OCI-M1 (cell line): ENCODE data around the gene MORN1.
A peak's percentile ranks its signal among the peaks of the same experiment; 100 is the strongest.

Experiments used
- DNase-seq: peaks from one replicate; lab custom pipeline; 2025; lab: John Stamatoyannopoulos, UW

Gene MORN1

DNA sequence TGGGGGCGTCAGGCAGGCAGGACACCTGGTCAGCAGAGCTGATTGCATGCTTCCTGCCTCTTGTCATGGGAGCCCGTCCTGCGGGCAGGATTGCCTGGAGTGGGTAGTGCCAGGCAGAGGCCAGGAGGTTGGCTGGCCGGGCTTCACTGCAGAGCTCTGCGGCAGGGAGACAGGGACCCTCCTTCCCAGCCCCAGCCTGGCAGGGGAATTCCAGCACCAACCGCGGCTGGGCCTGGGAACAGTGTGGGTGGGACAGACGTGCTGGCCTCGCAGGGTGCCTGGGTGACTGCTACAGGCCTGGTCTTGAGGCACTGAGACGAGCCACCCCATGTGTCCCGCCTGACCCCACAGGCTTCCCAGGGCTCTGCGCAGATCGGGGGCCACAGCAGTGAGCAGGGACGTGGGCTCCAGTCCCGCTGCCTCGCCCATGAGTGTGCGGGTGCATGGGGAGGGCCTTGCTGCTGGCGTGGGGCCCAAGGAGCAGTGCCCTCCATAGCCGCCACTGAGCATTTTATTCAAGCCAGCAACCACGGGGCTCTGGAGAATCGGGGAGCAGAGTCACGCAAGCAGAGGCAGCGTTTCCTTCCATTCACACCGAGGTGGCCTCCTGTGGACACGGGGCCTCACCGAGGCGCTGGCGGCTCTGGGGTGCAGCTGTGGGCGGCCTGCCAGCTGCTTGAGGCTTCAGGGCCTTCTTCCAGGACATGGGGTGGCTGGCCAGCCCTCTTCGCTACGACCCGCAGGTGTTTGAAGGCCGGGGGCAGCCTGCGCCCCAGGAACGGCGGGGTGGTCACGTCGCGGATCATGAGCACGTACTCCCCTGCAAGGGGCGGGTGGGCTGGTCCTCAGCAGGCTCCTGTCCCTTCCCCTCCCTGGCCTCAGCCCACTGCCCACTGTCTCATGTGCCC is 70.3 kb downstream of the MORN1 start:
- DNase-seq, result no peak

- no peak for DNase-seq
These were observed 71.3 kb downstream of the MORN1 start for GRCh38 chr1:2320006-2320405.

- DNase-seq, result no peak
These were observed 72.1 kb downstream of the MORN1 start for GRCh38 chr1:2319291-2319690.

- no peak for DNase-seq
These were observed 72.8 kb downstream of the MORN1 start for GRCh38 chr1:2318314-2319278.

DNA sequence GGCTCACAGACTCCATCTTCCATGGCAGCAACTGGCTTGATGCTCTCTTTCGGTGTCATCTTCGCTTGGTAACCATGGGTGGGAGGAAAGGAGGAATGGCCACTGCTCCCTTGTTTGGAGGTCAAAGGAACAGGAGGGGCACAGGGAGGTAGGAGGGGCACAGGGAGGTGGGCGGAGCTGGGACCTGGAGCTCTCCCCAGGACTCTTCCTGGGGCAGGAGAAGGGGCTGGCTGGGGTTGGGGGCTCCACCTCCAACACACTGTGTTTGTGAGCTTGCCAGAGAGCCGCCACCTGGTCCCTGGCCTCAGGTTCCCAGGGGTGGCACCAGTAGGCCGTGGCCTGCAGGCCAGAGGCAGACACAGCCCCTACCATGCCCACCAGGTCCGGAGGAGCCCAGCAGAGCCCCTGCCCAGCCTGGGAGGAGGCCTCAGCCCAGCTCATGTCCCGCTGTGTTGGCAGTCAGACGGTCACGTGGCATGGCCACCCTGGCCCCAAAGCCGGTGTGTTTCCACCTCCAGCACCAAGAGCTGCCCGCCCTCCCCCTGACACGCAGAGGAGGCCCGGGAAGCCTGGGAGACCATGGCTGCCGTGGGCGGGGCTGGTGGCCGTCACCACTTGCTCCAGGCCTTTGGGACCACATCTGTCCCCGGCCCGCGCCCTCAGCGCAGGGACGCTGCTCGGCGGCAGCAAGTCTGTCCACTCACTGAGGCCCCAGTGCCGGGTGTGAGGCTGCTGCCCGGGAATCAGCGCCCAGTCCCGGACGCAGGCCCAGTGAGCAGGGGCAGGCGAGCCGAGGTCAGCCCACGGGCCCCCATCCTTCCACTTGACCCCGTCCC is 73.9 kb downstream of the MORN1 start:
- no peak for DNase-seq

DNA sequence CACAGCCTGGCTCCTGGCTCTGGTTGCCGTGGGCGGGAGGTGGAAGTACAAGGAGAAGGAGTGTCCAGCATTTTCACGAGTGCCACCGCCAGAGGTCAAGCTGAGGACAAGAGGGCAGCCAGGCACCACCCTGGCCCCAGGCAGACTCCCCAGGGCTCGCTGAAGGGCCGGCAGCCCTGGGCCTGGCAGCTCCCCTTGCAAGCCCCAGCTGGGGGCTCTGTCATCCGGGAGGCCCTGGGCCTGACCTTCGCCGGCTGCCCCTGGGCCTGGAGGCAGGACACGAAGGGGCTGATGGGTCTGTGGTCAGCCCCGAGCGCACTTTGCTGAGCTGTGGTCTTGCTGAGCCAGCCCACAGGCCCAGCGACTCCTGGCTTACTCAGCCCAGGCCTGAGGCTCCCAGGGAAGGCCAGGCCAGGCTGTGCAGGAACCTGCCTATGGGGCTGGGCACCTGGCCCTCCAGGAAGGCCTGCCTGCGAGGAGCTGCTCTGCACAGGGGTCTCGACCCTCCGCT is 74.8 kb downstream of the MORN1 start:
- peak; percentile 16 for DNase-seq

- no peak for DNase-seq
These were observed 75.5 kb downstream of the MORN1 start for GRCh38 chr1:2315674-2316450.

GRCh38 chr1:2314803-2315673 is 76.3 kb downstream of the MORN1 start:
- DNase-seq, result peak; percentile 45

GRCh38 chr1:2314273-2314802 is 77.0 kb downstream of the MORN1 start:
- DNase-seq, result peak; percentile 43

DNA sequence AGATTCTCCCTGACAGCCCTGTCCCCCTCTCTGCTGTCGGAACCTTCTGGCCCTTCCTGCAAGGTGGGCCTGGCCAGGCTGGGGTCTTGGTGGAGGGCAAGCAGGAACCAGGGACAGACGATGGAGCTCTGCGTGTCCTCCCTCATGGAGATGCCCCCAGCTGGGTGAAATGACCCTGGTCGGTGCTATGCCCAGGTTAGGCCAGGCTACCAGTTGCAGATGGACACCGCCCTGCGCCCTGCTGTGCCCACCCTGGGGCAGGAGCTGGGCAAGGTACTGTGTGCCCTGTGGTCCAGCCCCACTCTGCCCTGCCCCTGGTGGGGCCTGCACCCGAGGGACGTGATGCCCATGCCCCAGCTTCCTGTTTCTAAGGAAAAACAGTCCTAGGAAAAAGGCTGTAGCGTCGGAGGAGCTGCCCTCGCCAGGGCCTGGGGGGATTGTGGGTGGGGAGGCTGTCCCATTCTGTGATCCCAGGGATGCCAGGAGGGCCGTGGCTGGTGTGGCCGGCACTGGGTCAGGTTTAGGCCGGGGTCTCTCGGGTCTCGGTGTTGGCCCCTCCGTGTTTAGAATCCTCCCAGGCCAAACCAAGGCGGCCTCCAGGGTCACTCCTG is 77.6 kb downstream of the MORN1 start:
- no peak for DNase-seq

DNA sequence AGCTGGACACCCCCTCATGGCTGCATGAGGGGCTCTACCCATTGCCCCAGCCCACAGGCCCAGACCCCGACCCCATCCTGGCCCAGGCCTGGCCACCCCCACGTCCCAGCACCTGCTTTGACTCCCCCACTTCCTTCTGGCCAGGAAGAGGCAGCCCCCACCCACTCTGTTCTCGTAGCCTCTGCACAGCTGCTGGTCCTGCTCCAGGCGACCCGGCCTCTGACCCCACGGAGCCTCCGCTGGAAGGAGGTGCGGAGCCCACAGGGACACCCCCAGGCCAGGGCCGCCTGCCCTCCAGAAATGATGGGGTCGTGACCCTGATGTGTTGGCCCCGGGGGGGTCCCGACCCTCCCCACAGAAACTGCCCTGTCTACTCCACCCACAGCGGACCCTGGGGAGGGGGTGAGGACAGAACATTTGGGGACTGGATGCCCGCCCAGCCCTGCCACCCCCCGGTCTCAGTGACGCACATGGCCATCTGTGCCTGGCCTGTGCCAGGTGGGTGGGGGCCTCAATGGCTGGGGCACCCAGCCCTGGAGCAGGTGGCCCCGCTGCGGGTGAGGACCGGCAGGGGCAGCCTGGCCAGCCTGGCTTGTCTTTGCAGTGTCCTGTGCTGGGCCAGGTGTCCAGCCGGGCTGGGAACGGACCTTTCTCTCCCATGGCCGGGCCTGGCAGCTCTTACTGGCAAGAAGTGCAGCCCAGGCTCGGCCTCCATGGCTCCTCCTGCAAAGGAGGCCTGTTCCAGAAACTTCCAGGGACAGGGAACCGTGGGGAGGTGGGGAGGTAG is 78.6 kb downstream of the MORN1 start:
- no peak for DNase-seq

DNA sequence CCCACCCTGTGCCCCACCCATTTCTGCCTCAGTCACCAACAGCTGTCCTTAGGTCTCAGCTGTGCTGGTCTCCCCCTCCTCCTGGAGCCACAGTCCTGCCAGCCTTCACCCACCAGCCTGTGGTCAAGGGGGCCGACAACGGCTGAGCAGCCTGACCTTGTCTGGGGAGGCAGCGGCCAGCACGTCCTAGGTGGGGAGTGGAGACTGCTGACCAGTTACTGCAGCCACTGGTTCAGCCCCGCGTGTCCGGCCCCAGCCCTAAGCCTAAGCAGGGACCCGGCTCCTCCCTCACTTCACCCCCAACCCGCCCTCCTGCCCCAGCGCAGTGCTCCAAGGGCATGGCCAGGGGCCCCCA is 79.2 kb downstream of the MORN1 start:
- no peak for DNase-seq

GRCh38 chr1:2311184-2312032 is 79.9 kb downstream of the MORN1 start:
- DNase-seq, result peak; percentile 72

DNA sequence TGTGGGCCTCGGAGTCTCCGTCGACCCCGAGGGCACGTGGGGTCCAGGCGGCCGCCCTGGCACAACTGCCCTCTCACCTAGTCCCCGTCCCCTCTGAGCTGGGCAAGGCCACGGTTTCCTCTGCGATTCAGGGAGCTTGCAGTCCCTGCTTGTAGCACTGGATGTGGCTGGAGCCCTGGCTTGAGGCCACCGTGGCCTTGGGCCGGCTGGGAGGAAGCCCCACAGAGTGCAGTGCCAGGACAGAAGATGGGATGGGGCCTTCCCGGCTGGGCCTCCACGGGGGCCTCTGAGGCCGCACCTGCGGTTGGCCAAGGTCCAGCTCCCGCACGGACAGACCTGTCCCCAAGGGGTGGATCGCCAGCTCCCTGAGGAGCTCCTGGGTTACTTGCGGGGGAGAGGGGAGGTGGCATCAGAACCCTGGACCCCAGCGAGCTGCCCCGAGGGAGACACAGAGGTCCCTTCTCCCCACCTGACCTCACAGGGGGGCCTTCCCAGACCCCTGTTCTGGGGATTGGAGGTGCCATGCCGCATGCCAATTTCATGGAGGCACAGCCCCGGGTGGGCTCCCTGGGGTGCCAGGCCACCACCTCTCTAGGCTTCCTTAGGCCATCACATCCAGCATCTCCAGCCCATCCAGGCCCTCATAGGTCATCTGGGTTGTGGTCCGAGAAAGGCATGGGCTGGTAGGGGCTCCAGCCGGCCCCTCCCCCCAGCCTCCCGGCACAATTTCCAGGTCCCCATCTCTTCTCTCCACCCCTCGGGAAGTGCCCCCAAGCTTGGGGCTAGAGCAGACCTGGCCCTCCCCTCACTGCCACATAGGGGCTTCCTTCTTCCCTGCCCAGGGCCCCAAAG is 80.8 kb downstream of the MORN1 start:
- no peak for DNase-seq

- DNase-seq, result no peak
These were observed 82.5 kb downstream of the MORN1 start for GRCh38 chr1:2308844-2309243.

- no peak for DNase-seq
These were observed 83.4 kb downstream of the MORN1 start for GRCh38 chr1:2307972-2308371.
